Esophagus squamous epithelium (tissue), 4 donors: ENCODE results near the gene SOX12.

Experiments
- CTCF ChIP-seq, 6 experiments: fragments of 450-650 bp in 4 of 6; fragments of 200-600 bp in 2 of 6; sonication (generic) in 2 of 6; IDR thresholded peaks; one replicate each; pipeline ENCODE4 v1.5.1; 2016 to 2019; ENCODE audit warnings: antibody characterized with exemption in 6 of 6, mild to moderate bottlenecking in 4 of 6, moderate library complexity in 4 of 6
- POLR2A ChIP-seq, 4 donors: fragments of 450-650 bp; IDR thresholded peaks; one replicate each; pipeline ENCODE4 v1.6.1; 2017; ENCODE audit warnings: antibody characterized with exemption in 4 of 4, mild to moderate bottlenecking in 4 of 4, moderate library complexity in 3 of 4

GRCh38 chr20:347317-347639 lies 21.9 kb downstream of the SOX12 start:
- TF ChIP-seq CTCF (IDR thresholded peaks at IDR 0.05) (no peak), POLR2A (IDR thresholded peaks at IDR 0.05) (no peak)
